Measurements from ENCODE around the gene DAO. TPM values are rescaled to one million over a fixed set of nuclear protein-coding genes. Genes with fewer than 3 reads are reported as not detected.

Gene DAO
- total and polyA plus RNA-seq, 2 donors, result 0.05 to 0.07 TPM

DNA sequence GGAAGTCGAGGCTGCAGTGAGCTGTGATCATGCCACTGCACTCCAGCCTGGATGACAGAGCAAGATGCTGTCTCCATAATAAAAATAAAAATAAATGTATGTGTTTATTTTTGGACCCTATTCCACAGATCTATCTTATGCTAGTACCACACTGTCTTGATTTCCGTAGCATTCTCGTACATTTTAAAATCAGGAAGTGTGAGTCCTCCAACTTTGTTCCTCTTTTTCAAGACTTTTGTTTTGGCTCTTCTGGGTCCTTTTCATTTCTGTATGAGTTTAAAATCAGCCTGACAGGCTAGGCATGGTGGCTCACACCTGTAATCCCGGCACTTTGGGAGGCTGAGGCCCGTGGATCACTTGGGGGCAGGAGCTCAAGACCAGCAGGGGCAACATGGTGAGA lies 25.8 kb downstream of the DAO start:
- Histone ChIP-seq H3K9me3 (ENCODE audit: control insufficient read depth in 2 of 2, insufficient read depth in 1 of 2, low read length in 1 of 2) (no peaks in the 10 kb centered on the region), H3K4me3 (ENCODE audit: low read length in 2 of 2) (no peak overlapping the region), H3K27me3 (ENCODE audit: control insufficient read depth in 2 of 2, insufficient read depth in 1 of 2, low read length in 1 of 2) (no peaks in the 10 kb centered on the region), H3K36me3 (ENCODE audit: control insufficient read depth in 2 of 2, insufficient read depth in 2 of 2, low read length in 1 of 2) (no peaks in the 10 kb centered on the region), H3K27ac (ENCODE audit: low read depth in 1 of 2, low read length in 1 of 2) (no peak overlapping the region), H3K4me1 (ENCODE audit: control insufficient read depth in 2 of 2, insufficient read depth in 2 of 2, low read length in 2 of 2) (no peaks in the 10 kb centered on the region)
- DNase-seq (ENCODE audit: low read depth in 6 of 9, low spot score in 9 of 9), result no peak
- WGBS, result 10% methylated on average over 5 of the region's 5 CpGs

DNA sequence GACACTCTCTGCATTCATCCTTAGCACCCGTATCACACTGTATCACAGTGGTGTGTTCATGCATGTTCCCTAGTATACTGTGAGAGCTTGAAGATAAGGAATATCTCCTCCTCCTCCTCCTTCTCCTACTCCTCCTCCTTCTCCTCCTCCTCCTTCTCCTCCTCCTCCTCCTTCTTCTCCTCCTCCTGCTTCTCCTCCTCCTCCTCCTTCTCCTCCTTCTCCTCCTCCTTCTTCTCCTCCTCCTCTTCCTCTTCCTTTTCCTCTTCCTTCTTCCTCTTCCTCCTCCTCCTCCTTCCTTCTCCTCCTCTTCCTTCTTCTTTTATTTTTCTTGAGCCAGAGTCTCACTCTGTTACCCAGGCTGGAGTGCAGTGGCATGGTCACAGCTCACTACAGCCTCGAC lies 27.1 kb downstream of the DAO start:
- DNase-seq (ENCODE audit: low read depth in 6 of 9, low spot score in 9 of 9), result no peak
- no peak overlapping the region for H3K27ac ChIP-seq (ENCODE audit: low read depth in 1 of 2, low read length in 1 of 2)
- no peaks in the 10 kb centered on the region for H3K4me1 ChIP-seq (ENCODE audit: control insufficient read depth in 2 of 2, insufficient read depth in 2 of 2, low read length in 2 of 2)
- no peaks in the 10 kb centered on the region for H3K9me3 ChIP-seq (ENCODE audit: control insufficient read depth in 2 of 2, insufficient read depth in 1 of 2, low read length in 1 of 2)
- WGBS, result 93% methylated on average over 2 of the region's 2 CpGs
- no peaks in the 10 kb centered on the region for H3K36me3 ChIP-seq (ENCODE audit: control insufficient read depth in 2 of 2, insufficient read depth in 2 of 2, low read length in 1 of 2)
- no peak overlapping the region for H3K4me3 ChIP-seq (ENCODE audit: low read length in 2 of 2)
- no peaks in the 10 kb centered on the region for H3K27me3 ChIP-seq (ENCODE audit: control insufficient read depth in 2 of 2, insufficient read depth in 1 of 2, low read length in 1 of 2)

DNA sequence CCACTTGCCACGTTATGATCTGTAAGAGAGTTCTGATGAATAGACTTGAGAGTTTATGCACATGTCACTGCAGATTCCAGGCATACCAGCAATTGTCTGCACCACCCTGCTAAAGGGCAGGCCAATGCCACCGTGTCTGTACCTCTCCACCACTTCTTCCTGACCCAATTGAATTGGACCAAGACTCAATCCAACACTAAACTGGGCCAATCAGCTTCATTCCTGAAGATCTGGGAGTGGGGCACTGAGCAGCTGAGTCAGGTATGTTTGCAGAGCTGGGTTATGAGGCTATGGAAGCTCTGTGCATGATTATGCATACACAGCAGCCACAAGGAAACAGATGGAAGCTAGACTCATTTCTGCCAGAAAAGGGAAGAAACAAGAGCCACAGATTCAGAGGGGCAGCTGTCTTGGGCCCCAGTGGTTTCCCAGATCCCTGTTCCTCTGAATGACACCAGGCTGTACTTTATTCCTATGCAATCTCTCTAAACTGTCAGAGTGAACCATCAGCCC lies 28.0 kb downstream of the DAO start:
- no peak for DNase-seq (ENCODE audit: low read depth in 6 of 9, low spot score in 9 of 9)
- H3K4me1 ChIP-seq (ENCODE audit: control insufficient read depth in 2 of 2, insufficient read depth in 2 of 2, low read length in 2 of 2), result no peaks in the 10 kb centered on the region
- no peaks in the 10 kb centered on the region for H3K36me3 ChIP-seq (ENCODE audit: control insufficient read depth in 2 of 2, insufficient read depth in 2 of 2, low read length in 1 of 2)
- H3K27ac ChIP-seq (ENCODE audit: low read depth in 1 of 2, low read length in 1 of 2), result no peak overlapping the region
- H3K9me3 ChIP-seq (ENCODE audit: control insufficient read depth in 2 of 2, insufficient read depth in 1 of 2, low read length in 1 of 2), result no peaks in the 10 kb centered on the region
- H3K27me3 ChIP-seq (ENCODE audit: control insufficient read depth in 2 of 2, insufficient read depth in 1 of 2, low read length in 1 of 2), result no peaks in the 10 kb centered on the region
- 21% methylated on average over 2 of the region's 2 CpGs for WGBS
- H3K4me3 ChIP-seq (ENCODE audit: low read length in 2 of 2), result no peak overlapping the region

DNA sequence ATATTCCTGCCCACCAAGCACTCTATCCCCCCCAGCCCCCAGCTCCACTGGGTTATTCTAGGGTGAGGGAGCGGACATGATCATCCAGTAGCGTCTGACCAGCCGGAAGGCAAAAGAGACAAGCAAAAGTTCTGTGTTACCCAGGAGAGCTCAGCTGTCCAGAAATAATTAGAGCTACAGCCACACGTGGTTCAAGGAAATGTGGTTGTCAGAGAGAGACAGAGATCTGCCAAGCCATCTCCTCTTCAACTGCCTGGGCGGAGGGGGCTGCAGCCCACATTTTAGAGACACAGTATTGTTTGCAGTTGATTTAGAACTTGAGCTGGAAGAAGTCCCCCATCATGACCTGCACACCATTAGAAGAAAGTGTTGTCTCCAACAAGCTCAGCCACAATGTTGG lies 30.4 kb downstream of the DAO start:
- DNase-seq (ENCODE audit: low read depth in 6 of 9, low spot score in 9 of 9), result no peak
- H3K27ac ChIP-seq (ENCODE audit: low read depth in 1 of 2, low read length in 1 of 2), result no peak overlapping the region
- H3K36me3 ChIP-seq (ENCODE audit: control insufficient read depth in 2 of 2, insufficient read depth in 2 of 2, low read length in 1 of 2), result no peaks in the 10 kb centered on the region
- no peaks in the 10 kb centered on the region for H3K9me3 ChIP-seq (ENCODE audit: control insufficient read depth in 2 of 2, insufficient read depth in 1 of 2, low read length in 1 of 2)
- H3K4me3 ChIP-seq (ENCODE audit: low read length in 2 of 2), result no peak overlapping the region
- H3K27me3 ChIP-seq (ENCODE audit: control insufficient read depth in 2 of 2, insufficient read depth in 1 of 2, low read length in 1 of 2), result no peaks in the 10 kb centered on the region
- no peaks in the 10 kb centered on the region for H3K4me1 ChIP-seq (ENCODE audit: control insufficient read depth in 2 of 2, insufficient read depth in 2 of 2, low read length in 2 of 2)
- WGBS, result 88% methylated on average over 5 of the region's 5 CpGs

DNA sequence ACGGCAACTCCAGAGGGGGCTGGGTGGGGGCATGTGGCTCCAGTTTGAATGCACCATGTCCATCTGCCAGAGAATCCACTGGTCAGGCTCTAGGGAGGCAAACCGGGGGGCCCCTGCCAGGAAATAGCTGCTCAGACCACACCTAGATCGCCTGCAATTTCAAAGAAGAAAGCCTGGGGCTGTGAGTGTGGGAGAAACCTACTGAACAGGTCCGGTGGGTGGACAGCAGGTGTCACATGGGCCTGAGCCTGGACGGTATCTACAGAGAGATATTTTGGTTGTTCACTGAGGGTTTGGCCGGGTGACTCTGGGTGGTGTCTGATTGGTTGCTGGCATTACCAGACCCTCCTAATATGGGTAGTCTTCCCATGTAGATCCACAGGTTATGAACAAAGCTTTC lies 32.0 kb downstream of the DAO start:
- no peaks in the 10 kb centered on the region for H3K36me3 ChIP-seq (ENCODE audit: control insufficient read depth in 2 of 2, insufficient read depth in 2 of 2, low read length in 1 of 2)
- no peak for DNase-seq (ENCODE audit: low read depth in 6 of 9, low spot score in 9 of 9)
- H3K4me1 ChIP-seq (ENCODE audit: control insufficient read depth in 2 of 2, insufficient read depth in 2 of 2, low read length in 2 of 2), result no peaks in the 10 kb centered on the region
- H3K27me3 ChIP-seq (ENCODE audit: control insufficient read depth in 2 of 2, insufficient read depth in 1 of 2, low read length in 1 of 2), result no peaks in the 10 kb centered on the region
- no peak overlapping the region for H3K27ac ChIP-seq (ENCODE audit: low read depth in 1 of 2, low read length in 1 of 2)
- no peak overlapping the region for H3K4me3 ChIP-seq (ENCODE audit: low read length in 2 of 2)
- 92% methylated on average over 6 of the region's 6 CpGs for WGBS
- H3K9me3 ChIP-seq (ENCODE audit: control insufficient read depth in 2 of 2, insufficient read depth in 1 of 2, low read length in 1 of 2), result no peaks in the 10 kb centered on the region

DNA sequence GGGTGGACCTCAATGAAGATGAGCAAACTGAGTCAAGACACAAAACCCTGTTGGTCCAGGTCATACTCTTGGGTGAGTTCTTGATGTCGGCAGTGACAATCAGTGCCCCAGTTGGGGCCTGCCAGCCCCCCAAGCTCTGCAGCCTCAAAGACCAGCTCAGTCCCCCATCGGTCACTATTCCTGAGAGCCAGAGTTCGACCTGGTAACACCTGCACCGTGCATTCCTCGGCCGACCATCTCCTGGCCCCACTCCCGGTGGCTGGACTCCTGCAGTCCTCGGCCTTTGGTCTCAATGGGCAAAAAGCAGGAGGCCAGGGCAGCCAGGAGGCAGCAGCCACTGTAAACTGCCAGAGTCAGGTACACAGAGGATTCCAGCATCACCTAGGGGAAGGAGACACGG lies 32.5 kb downstream of the DAO start:
- Histone ChIP-seq H3K4me3 (ENCODE audit: low read length in 2 of 2) (no peak overlapping the region), H3K27ac (ENCODE audit: low read depth in 1 of 2, low read length in 1 of 2) (no peak overlapping the region), H3K9me3 (ENCODE audit: control insufficient read depth in 2 of 2, insufficient read depth in 1 of 2, low read length in 1 of 2) (no peaks in the 10 kb centered on the region), H3K27me3 (ENCODE audit: control insufficient read depth in 2 of 2, insufficient read depth in 1 of 2, low read length in 1 of 2) (no peaks in the 10 kb centered on the region), H3K36me3 (ENCODE audit: control insufficient read depth in 2 of 2, insufficient read depth in 2 of 2, low read length in 1 of 2) (no peaks in the 10 kb centered on the region), H3K4me1 (ENCODE audit: control insufficient read depth in 2 of 2, insufficient read depth in 2 of 2, low read length in 2 of 2) (no peaks in the 10 kb centered on the region)
- 97% methylated on average over 9 of the region's 9 CpGs for WGBS
- DNase-seq (ENCODE audit: low read depth in 6 of 9, low spot score in 9 of 9), result no peak

DNA sequence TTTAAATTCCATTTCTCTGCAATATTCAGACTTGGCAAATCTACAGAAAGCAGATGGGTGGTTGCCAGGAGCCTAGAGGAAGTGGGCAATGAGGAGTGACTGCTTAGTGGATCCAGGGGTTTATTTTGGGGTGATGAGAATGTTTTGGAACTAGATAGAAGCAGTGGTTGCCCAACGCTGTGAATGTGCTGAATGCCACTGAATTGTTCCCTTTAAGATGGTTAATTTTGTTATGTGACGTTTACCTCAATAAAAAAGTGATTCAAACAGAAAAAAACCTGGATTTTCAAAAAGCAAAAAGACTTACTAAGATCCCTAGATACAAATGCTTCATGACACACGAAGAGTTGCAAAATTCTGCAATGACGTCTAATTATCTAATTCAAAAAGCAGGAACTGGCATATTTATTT lies 34.2 kb downstream of the DAO start:
- no peaks in the 10 kb centered on the region for H3K36me3 ChIP-seq (ENCODE audit: control insufficient read depth in 2 of 2, insufficient read depth in 2 of 2, low read length in 1 of 2)
- no peak for DNase-seq (ENCODE audit: low read depth in 6 of 9, low spot score in 9 of 9)
- H3K27me3 ChIP-seq (ENCODE audit: control insufficient read depth in 2 of 2, insufficient read depth in 1 of 2, low read length in 1 of 2), result no peaks in the 10 kb centered on the region
- no peaks in the 10 kb centered on the region for H3K9me3 ChIP-seq (ENCODE audit: control insufficient read depth in 2 of 2, insufficient read depth in 1 of 2, low read length in 1 of 2)
- WGBS, result 12% methylated on average over 4 of the region's 4 CpGs
- no peaks in the 10 kb centered on the region for H3K4me1 ChIP-seq (ENCODE audit: control insufficient read depth in 2 of 2, insufficient read depth in 2 of 2, low read length in 2 of 2)
- H3K4me3 ChIP-seq (ENCODE audit: low read length in 2 of 2), result no peak overlapping the region
- H3K27ac ChIP-seq (ENCODE audit: low read depth in 1 of 2, low read length in 1 of 2), result no peak overlapping the region

DNA sequence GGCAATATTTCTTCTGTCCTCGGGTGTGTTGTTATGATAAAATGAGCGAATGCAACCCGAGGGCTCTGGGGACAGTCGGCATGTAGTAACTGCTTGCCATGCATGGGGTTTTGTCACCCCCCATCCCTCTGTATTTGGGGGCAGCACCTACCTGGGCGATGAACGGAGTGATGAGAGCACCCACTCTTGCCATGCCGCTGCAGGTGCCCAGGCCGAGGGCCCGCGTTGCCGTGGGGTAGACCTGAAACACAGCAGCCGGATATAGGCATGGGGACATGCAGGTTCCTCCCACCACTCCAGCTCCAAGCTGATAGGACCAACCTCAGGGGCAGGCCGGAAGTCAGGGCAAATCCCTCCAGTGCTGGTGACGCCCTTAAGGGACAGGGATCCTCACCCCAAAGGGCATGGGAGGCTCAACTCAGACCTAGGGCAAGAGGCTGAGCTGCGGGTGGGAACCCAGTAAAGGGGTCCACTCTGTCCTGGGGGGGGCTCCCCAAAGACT lies 35.8 kb downstream of the DAO start:
- Histone ChIP-seq H3K9me3 (ENCODE audit: control insufficient read depth in 2 of 2, insufficient read depth in 1 of 2, low read length in 1 of 2) (no peaks in the 10 kb centered on the region), H3K4me3 (ENCODE audit: low read length in 2 of 2) (no peak overlapping the region), H3K4me1 (ENCODE audit: control insufficient read depth in 2 of 2, insufficient read depth in 2 of 2, low read length in 2 of 2) (no peaks in the 10 kb centered on the region), H3K27me3 (ENCODE audit: control insufficient read depth in 2 of 2, insufficient read depth in 1 of 2, low read length in 1 of 2) (no peaks in the 10 kb centered on the region), H3K27ac (ENCODE audit: low read depth in 1 of 2, low read length in 1 of 2) (no peak overlapping the region), H3K36me3 (ENCODE audit: control insufficient read depth in 2 of 2, insufficient read depth in 2 of 2, low read length in 1 of 2) (no peaks in the 10 kb centered on the region)
- DNase-seq (ENCODE audit: low read depth in 6 of 9, low spot score in 9 of 9), result no peak
- WGBS, result 94% methylated on average over 15 of the region's 15 CpGs

DNA sequence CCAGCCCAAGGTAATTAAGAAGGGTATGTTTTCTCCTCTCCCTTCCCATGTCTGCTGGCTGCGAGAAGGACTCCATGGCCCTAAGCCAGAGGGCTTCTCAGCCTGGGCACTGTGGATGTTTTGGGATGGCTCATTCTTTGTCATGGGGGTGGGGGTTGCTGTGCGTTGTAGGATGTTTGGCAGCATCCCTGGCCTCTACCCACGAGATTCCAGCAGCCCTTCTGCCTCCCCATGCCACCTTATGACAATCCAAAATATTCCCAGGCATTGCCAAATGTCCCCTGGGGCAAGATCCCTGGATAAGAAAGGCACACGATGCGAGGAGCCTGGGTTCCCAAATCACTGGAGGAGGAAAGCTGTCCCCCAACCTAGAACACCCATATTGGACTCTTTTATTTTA lies 36.4 kb downstream of the DAO start:
- no peak overlapping the region for H3K27ac ChIP-seq (ENCODE audit: low read depth in 1 of 2, low read length in 1 of 2)
- 92% methylated on average over 5 of the region's 5 CpGs for WGBS
- H3K9me3 ChIP-seq (ENCODE audit: control insufficient read depth in 2 of 2, insufficient read depth in 1 of 2, low read length in 1 of 2), result no peaks in the 10 kb centered on the region
- no peak for DNase-seq (ENCODE audit: low read depth in 6 of 9, low spot score in 9 of 9)
- H3K4me3 ChIP-seq (ENCODE audit: low read length in 2 of 2), result no peak overlapping the region
- H3K27me3 ChIP-seq (ENCODE audit: control insufficient read depth in 2 of 2, insufficient read depth in 1 of 2, low read length in 1 of 2), result no peaks in the 10 kb centered on the region
- no peaks in the 10 kb centered on the region for H3K4me1 ChIP-seq (ENCODE audit: control insufficient read depth in 2 of 2, insufficient read depth in 2 of 2, low read length in 2 of 2)
- no peaks in the 10 kb centered on the region for H3K36me3 ChIP-seq (ENCODE audit: control insufficient read depth in 2 of 2, insufficient read depth in 2 of 2, low read length in 1 of 2)

DNA sequence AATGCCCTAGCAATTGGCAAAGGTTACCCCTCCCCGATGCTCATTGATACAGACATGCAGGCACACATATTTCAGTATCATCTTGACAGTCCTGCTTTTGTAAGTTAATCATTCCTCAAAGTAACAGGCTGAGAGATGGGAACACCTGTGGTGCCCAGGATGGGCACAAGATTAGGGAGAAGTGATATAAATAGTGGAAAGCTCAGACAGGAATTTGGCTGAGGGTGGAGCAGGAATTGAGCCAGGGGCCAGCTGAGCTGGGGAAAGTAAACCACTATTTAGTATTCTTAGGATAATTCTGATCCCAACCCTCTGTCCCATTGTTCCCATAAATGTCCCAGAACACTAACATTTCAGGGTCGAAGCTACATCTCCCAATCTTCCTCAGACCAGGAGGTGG lies 38.3 kb downstream of the DAO start:
- H3K27ac ChIP-seq (ENCODE audit: low read depth in 1 of 2, low read length in 1 of 2), result no peak overlapping the region
- peaks cover 0 to 2% of the 10 kb centered on the region in 2 donors for H3K9me3 ChIP-seq (ENCODE audit: control insufficient read depth in 2 of 2, insufficient read depth in 1 of 2, low read length in 1 of 2)
- no peaks in the 10 kb centered on the region for H3K4me1 ChIP-seq (ENCODE audit: control insufficient read depth in 2 of 2, insufficient read depth in 2 of 2, low read length in 2 of 2)
- no peaks in the 10 kb centered on the region for H3K36me3 ChIP-seq (ENCODE audit: control insufficient read depth in 2 of 2, insufficient read depth in 2 of 2, low read length in 1 of 2)
- H3K27me3 ChIP-seq (ENCODE audit: control insufficient read depth in 2 of 2, insufficient read depth in 1 of 2, low read length in 1 of 2), result no peaks in the 10 kb centered on the region
- H3K4me3 ChIP-seq (ENCODE audit: low read length in 2 of 2), result no peak overlapping the region
- WGBS, result 82% methylated on average over 2 of the region's 2 CpGs
- no peak for DNase-seq (ENCODE audit: low read depth in 6 of 9, low spot score in 9 of 9)

Data from thymus (tissue), 11 donors.